ENCODE data around the gene ANO2. TPM values are rescaled to one million over a fixed set of nuclear protein-coding genes. Genes with fewer than 3 reads are reported as not detected.
"Not testable (repeated sequence)": the region's sequence is repeated elsewhere in the genome, so short reads cannot be mapped to it uniquely, and the experiment has no call there.

Gene ANO2
- total and polyA plus RNA-seq, 2 donors (not counting 3 experiments of a cell fraction or from before 2014, with no cell fraction given) = 15.4 to 65.0 TPM

DNA sequence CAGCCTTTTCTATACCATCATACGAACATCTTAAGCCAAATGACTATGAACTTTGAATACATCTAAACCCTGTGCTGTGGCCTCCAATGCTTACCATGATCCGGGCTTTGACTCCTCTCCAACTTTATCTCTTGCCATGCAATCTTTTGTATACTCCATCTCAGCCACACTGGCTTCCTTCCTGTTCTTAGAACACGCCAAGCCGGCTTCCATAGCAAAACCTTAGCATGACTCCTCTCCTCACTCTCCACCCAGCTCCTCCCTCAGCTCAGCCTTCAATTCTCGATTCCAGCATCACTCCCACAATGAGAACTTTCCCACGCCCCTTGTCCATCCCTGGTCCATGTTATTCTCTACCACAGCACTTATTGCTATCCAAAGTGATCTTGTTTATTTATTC lies 284.8 kb downstream of the ANO2 start:
- Histone ChIP-seq H3K9me1 (replicated peaks; ENCODE audit: control insufficient read depth, extremely low read depth, insufficient read depth, low read length) (no peaks in the 10 kb centered on the region), H3K4me1 (ENCODE audit: control insufficient read depth, extremely low read depth, insufficient read depth, low read length) (peaks cover 7% of the 10 kb centered on the region)
- dilution Hi-C loops (cut with MboI; ENCODE audit: extremely low pct_ligation_motif_present, low sequenced_read_pairs) = no loop called here

DNA sequence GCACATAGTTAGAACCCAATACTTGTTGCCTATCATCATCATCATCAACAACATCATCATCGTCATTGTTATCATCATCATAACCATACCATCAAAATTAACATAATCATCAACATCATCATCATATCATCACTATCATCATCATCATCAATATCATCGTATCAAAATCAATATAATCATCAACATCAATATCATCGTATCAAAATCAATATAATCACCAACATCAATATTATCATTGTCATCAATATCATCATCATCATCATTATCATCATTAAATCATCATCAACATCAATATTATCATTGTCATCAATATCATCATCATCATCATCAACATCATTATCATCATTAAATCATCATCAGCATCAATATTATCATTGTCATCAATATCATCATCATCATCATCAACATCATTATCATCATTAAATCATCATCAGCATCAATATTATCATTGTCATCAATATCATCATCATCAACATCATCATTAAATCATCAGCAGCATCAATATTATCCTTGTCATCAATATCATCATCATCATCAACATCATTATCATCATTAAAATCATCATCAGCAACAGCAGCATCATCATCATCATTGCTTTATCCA lies 286.6 kb downstream of the ANO2 start:
- H3K79me2 ChIP-seq (ENCODE audit: control insufficient read depth, insufficient read depth, low read length); DNase-seq (ENCODE audit: low read depth, low spot score); H3K4me3 ChIP-seq (replicated peaks in 1 of 3; ENCODE audit: insufficient read depth in 1 of 3, low read depth in 1 of 3, low read length in 3 of 3); H2AFZ ChIP-seq (ENCODE audit: low read depth, low read length); H3K4me1 ChIP-seq (ENCODE audit: control insufficient read depth, extremely low read depth, insufficient read depth, low read length); dilution Hi-C loops (cut with MboI; ENCODE audit: extremely low pct_ligation_motif_present, low sequenced_read_pairs); intact Hi-C loops (cut with micrococcal nuclease); FAIRE-seq; BruUV-seq (replicated peaks); H3K9me3 ChIP-seq (replicated peaks; ENCODE audit: control insufficient read depth, insufficient read depth, low read length); POLR2A ChIA-PET; H3K27me3 ChIP-seq (ENCODE audit: control insufficient read depth in 2 of 2, insufficient read depth in 2 of 2, low read length in 2 of 2); H3K9me1 ChIP-seq (replicated peaks; ENCODE audit: control insufficient read depth, extremely low read depth, insufficient read depth, low read length); H3K4me2 ChIP-seq (ENCODE audit: insufficient read depth, low read length); H3K27ac ChIP-seq (ENCODE audit: insufficient read depth, low read depth, low read length); H4K20me1 ChIP-seq (replicated peaks; ENCODE audit: control insufficient read depth, extremely low read depth, insufficient read depth, low read length); H3K9ac ChIP-seq (replicated peaks; ENCODE audit: extremely low read depth, insufficient read depth, low read length); H3K36me3 ChIP-seq (ENCODE audit: control insufficient read depth in 2 of 2, extremely low read depth in 1 of 2, insufficient read depth in 2 of 2, low read length in 2 of 2): not testable (repeated sequence)
- CTCF ChIA-PET = interaction anchor here (1.5 kb wide), 1 partner anchor 9 kb away, joined by 6 read pairs; no protein-coding TSS in a partner anchor

More for the DNA sequence above, 284.8 kb downstream of the ANO2 start:
- Histone ChIP-seq H3K4me3 (replicated peaks in 1 of 3; ENCODE audit: insufficient read depth in 1 of 3, low read depth in 1 of 3, low read length in 3 of 3) (no peak overlapping the region), H3K36me3 (ENCODE audit: control insufficient read depth in 2 of 2, extremely low read depth in 1 of 2, insufficient read depth in 2 of 2, low read length in 2 of 2) (no peaks in the 10 kb centered on the region), H2AFZ (ENCODE audit: low read depth, low read length) (no peak overlapping the region), H4K20me1 (replicated peaks; ENCODE audit: control insufficient read depth, extremely low read depth, insufficient read depth, low read length) (peaks cover 2% of the 10 kb centered on the region), H3K4me2 (ENCODE audit: insufficient read depth, low read length) (no peak overlapping the region), H3K27ac (ENCODE audit: insufficient read depth, low read depth, low read length) (no peak overlapping the region), H3K9ac (replicated peaks; ENCODE audit: extremely low read depth, insufficient read depth, low read length) (no peak overlapping the region), H3K27me3 (ENCODE audit: control insufficient read depth in 2 of 2, insufficient read depth in 2 of 2, low read length in 2 of 2) (no peaks in the 10 kb centered on the region), H3K9me3 (replicated peaks; ENCODE audit: control insufficient read depth, insufficient read depth, low read length) (no peaks in the 10 kb centered on the region), H3K79me2 (ENCODE audit: control insufficient read depth, insufficient read depth, low read length) (no peaks in the 10 kb centered on the region)
- no peak for TF ChIP-seq JUN (IDR thresholded peaks at IDR 0.05; ENCODE audit: borderline replicate concordance, insufficient read depth, insufficient read length, low read depth)
- TF ChIP-seq MAX (IDR thresholded peaks at IDR 0.05; ENCODE audit: insufficient read depth, insufficient read length) = no peak
- no peak for TF ChIP-seq MYC (IDR thresholded peaks at IDR 0.05; ENCODE audit: low read depth, low read length)
- TF ChIP-seq CTCF (IDR thresholded peaks at IDR 0.05; ENCODE audit: extremely low read depth in 1 of 2, insufficient read depth in 1 of 2, low read depth in 1 of 2, low read length in 2 of 2) = no peak
- TF ChIP-seq GATA2 (IDR thresholded peaks at IDR 0.05; ENCODE audit: insufficient read depth, insufficient read length, low read depth, low read length) = no peak
- no peak for TF ChIP-seq POLR2A (IDR thresholded peaks at IDR 0.05; ENCODE audit: low read depth, low read length)
- TF ChIP-seq EZH2 (IDR thresholded peaks at IDR 0.05; ENCODE audit: borderline replicate concordance, low read depth, low read length, severe bottlenecking) = no peak
- TF ChIP-seq FOS (IDR thresholded peaks at IDR 0.05; ENCODE audit: borderline replicate concordance, insufficient read depth, low read length) = no peak
- TF ChIP-seq POLR2AphosphoS5 (IDR thresholded peaks at IDR 0.05; ENCODE audit: insufficient read depth, low read depth, low read length) = no peak
- DNase-seq (ENCODE audit: low read depth, low spot score) (peak; percentile 7), FAIRE-seq (peak; percentile 12)
- ChIA-PET CTCF (no interaction called here), POLR2A (no interaction called here)
- BruUV-seq (replicated peaks) = no TSS peak
- intact Hi-C loops (cut with micrococcal nuclease) = no loop called here
